ENCODE data around the gene LCN12. TPM values are rescaled to one million over a fixed set of nuclear protein-coding genes. Genes with fewer than 3 reads are reported as not detected.

The LCN12 gene
- total RNA-seq, 1 experiment from 2014 or later: 2.5 TPM

GRCh38 chr9:136985027-136985602 is 33.0 kb downstream of the LCN12 start:
- Histone ChIP-seq H3K27ac (ENCODE audit: low read length) (no peak overlapping the region), H3K27me3 (ENCODE audit: control insufficient read depth, insufficient read depth, low read length) (no peaks in the 10 kb centered on the region), H3K4me1 (ENCODE audit: control insufficient read depth, insufficient read depth, low read length) (no peaks in the 10 kb centered on the region), H3K4me3 (ENCODE audit: low read depth in 2 of 2, low read length in 2 of 2) (no peak overlapping the region), H3K36me3 (ENCODE audit: control insufficient read depth, insufficient read depth, low read length) (no peaks in the 10 kb centered on the region), H3K9me3 (ENCODE audit: control insufficient read depth, insufficient read depth, low read depth, low read length) (no peaks in the 10 kb centered on the region)
- in situ Hi-C loops (cut with HindIII; ENCODE audit: low pct_unique_long_range_greater_than_20kb, low sequenced_read_pairs): no loop called here
- TF ChIP-seq CTCF (IDR thresholded peaks at IDR 0.05) (no peak), SIN3A (IDR thresholded peaks at IDR 0.05; ENCODE audit: borderline replicate concordance, insufficient read depth, low read depth, low read length) (no peak), TCF7L2 (IDR thresholded peaks at IDR 0.05; ENCODE audit: low read depth, low read length) (no peak), POLR2AphosphoS5 (IDR thresholded peaks at IDR 0.05; ENCODE audit: low read depth, low read length) (no peak), REST (IDR thresholded peaks at IDR 0.05; ENCODE audit: insufficient read depth in 1 of 2, low read depth in 2 of 2, low read length in 1 of 2) (no peak)
- BruUV-seq (replicated peaks): no TSS peak
- DNase-seq (ENCODE audit: low read depth, low spot score) (no peak), ATAC-seq (no peak)
- intact Hi-C loops (cut with micrococcal nuclease; ENCODE audit: unreplicated experiment): no loop called here
- CTCF ChIA-PET: interaction anchor here (0.6 kb wide), 1 partner anchor 51 kb away, joined by 5 read pairs; no protein-coding TSS in a partner anchor
- POLR2A ChIA-PET: no interaction called here

GRCh38 chr9:136985853-136986252 is 33.8 kb downstream of the LCN12 start:
- in situ Hi-C loops (cut with HindIII; ENCODE audit: low pct_unique_long_range_greater_than_20kb, low sequenced_read_pairs) (no loop called here), intact Hi-C loops (cut with micrococcal nuclease; ENCODE audit: unreplicated experiment) (no loop called here)
- H3K36me3 ChIP-seq (ENCODE audit: control insufficient read depth, insufficient read depth, low read length): no peaks in the 10 kb centered on the region
- ChIA-PET POLR2A (no interaction called here), CTCF (no interaction called here)
- H3K27me3 ChIP-seq (ENCODE audit: control insufficient read depth, insufficient read depth, low read length): no peaks in the 10 kb centered on the region
- TF ChIP-seq REST (IDR thresholded peaks at IDR 0.05; ENCODE audit: insufficient read depth in 1 of 2, low read depth in 2 of 2, low read length in 1 of 2) (no peak), SIN3A (IDR thresholded peaks at IDR 0.05; ENCODE audit: borderline replicate concordance, insufficient read depth, low read depth, low read length) (no peak), POLR2AphosphoS5 (IDR thresholded peaks at IDR 0.05; ENCODE audit: low read depth, low read length) (no peak), CTCF (IDR thresholded peaks at IDR 0.05) (no peak)
- H3K27ac ChIP-seq (ENCODE audit: low read length): no peak overlapping the region
- DNase-seq (ENCODE audit: low read depth, low spot score) (no peak), ATAC-seq (no peak)
- H3K9me3 ChIP-seq (ENCODE audit: control insufficient read depth, insufficient read depth, low read depth, low read length): no peaks in the 10 kb centered on the region
- H3K4me1 ChIP-seq (ENCODE audit: control insufficient read depth, insufficient read depth, low read length): no peaks in the 10 kb centered on the region
- BruUV-seq (replicated peaks): no TSS peak
- H3K4me3 ChIP-seq (ENCODE audit: low read depth in 2 of 2, low read length in 2 of 2): no peak overlapping the region

Data from Panc1 (cell line).